SK-N-SH (cell line): ENCODE measurements around the gene ZNF473. TPM values are rescaled to one million over a fixed set of nuclear protein-coding genes. Genes with fewer than 3 reads are reported as not detected.

Experiments
- CTCF ChIA-PET: fragments of 300-600, 350-600 bp; formaldehyde crosslinking; extraction: SDS; loops from one replicate; lab custom pipeline; 2021; lab: Yijun Ruan, JAX
- POLR2A ChIA-PET: fragments of 350-600 bp; sonication (Branson Sonifier 250); formaldehyde crosslinking; extraction: SDS; loops from one replicate; lab custom pipeline; 2020; ENCODE audit warnings: antibody characterized with exemption, inconsistent platforms; lab: Yijun Ruan, JAX
- DNase-seq: peaks from one replicate; pipeline ENCODE4 v3.0.0; 2012
- H2AFZ ChIP-seq: fragments of 200-600 bp; sonication (generic); 2 replicates; pipeline ENCODE4 v1.8.1; 2016; ENCODE audit warnings: antibody characterized with exemption, mild to moderate bottlenecking, low read depth
- H3F3A ChIP-seq: fragments of 200-600 bp; sonication (generic); replicated peaks from 2 replicates; pipeline ENCODE3; 2016; ENCODE audit warnings: antibody characterized with exemption, mild to moderate bottlenecking; ENCODE audit not compliant: insufficient read depth
- H3K27ac ChIP-seq, 2 experiments: fragments of 200-500 bp in 1 of 2; fragments of 200-600 bp in 1 of 2; sonication (Bioruptor generic) in 1 of 2; sonication (generic), shearing (Covaris generic) in 1 of 2; 2 replicates each; pipeline versions ENCODE4 v1.5.1 to v1.6.1; 2014 to 2016; ENCODE audit warnings: low read depth in 2 of 2, inconsistent platforms in 1 of 2, low read length in 1 of 2, mild to moderate bottlenecking in 1 of 2, mixed read lengths in 1 of 2
- H3K27me3 ChIP-seq: fragments of 200-600 bp; sonication (generic), shearing (Covaris generic); 2 replicates; pipeline ENCODE4 v1.6.1; 2016; ENCODE audit warnings: mixed run types; ENCODE audit not compliant: insufficient read depth
- H3K36me3 ChIP-seq, 2 experiments: fragments of 200-500 bp in 1 of 2; fragments of 200-600 bp in 1 of 2; sonication (Bioruptor generic) in 1 of 2; sonication (generic) in 1 of 2; replicated peaks in 1 of 2; 2 replicates each; pipeline versions ENCODE3 to v1.5.1; 2014 to 2016; ENCODE audit warnings: low read length in 1 of 2, mild to moderate bottlenecking in 1 of 2; ENCODE audit not compliant: insufficient read depth in 2 of 2, control insufficient read depth in 1 of 2
- H3K4me1 ChIP-seq, 2 experiments: fragments of 200-500 bp in 1 of 2; fragments of 200-600 bp in 1 of 2; sonication (Bioruptor generic) in 1 of 2; sonication (generic), shearing (Covaris generic) in 1 of 2; 2 replicates each; pipeline versions ENCODE4 v1.5.1 to v1.6.1; 2014 to 2016; ENCODE audit warnings: low read depth in 1 of 2, low read length in 1 of 2, mixed run types in 1 of 2; ENCODE audit not compliant: insufficient read depth in 2 of 2, control insufficient read depth in 1 of 2
- H3K4me2 ChIP-seq: fragments of 200-600 bp; sonication (generic), shearing (Covaris generic); 2 replicates; pipeline ENCODE4 v1.6.1; 2017; ENCODE audit warnings: mixed run types
- H3K4me3 ChIP-seq, 2 experiments: fragments of 200-500 bp in 1 of 2; fragments of 200-600 bp in 1 of 2; sonication (Bioruptor generic) in 1 of 2; sonication (generic), shearing (Covaris generic) in 1 of 2; 2 replicates each; pipeline versions ENCODE4 v1.5.1 to v1.8.1; 2014 to 2016; ENCODE audit warnings: low read depth in 2 of 2, inconsistent platforms in 1 of 2, low read length in 1 of 2, mild to moderate bottlenecking in 1 of 2, mixed read lengths in 1 of 2, moderate library complexity in 1 of 2
- H3K79me2 ChIP-seq: fragments of 200-600 bp; sonication (generic); 2 replicates; pipeline ENCODE4 v1.8.1; 2017; ENCODE audit warnings: mild to moderate bottlenecking; ENCODE audit not compliant: insufficient read depth
- H3K9ac ChIP-seq: fragments of 200-600 bp; sonication (generic); 2 replicates; pipeline ENCODE4 v1.6.1; 2017; ENCODE audit warnings: mixed run types
- H3K9me2 ChIP-seq: fragments of 200-600 bp; sonication (generic); 2 replicates; pipeline ENCODE4 v1.6.1; 2017; ENCODE audit warnings: mixed run types
- H3K9me3 ChIP-seq: fragments of 200-600 bp; sonication (generic); 2 replicates; pipeline ENCODE4 v1.6.1; 2017; ENCODE audit warnings: mixed run types, mild to moderate bottlenecking, moderate library complexity
- H4K20me1 ChIP-seq: fragments of 200-600 bp; sonication (generic); 2 replicates; pipeline ENCODE4 v1.6.1; 2017; ENCODE audit warnings: mild to moderate bottlenecking, mixed run types; ENCODE audit not compliant: insufficient read depth
- CHD2 ChIP-seq: fragments of 150-350 bp; IDR thresholded peaks from 2 replicates; pipeline ENCODE4 v1.6.1; 2018; ENCODE audit warnings: low read length; ENCODE audit not compliant: partially characterized antibody
- EP300 ChIP-seq, 2 experiments: IDR thresholded peaks; 2 replicates each; pipeline versions ENCODE4 v1.4.0 to v1.6.1; 2012; ENCODE audit warnings: borderline replicate concordance in 1 of 2, low read depth in 1 of 2, low read length in 1 of 2
- NFIC ChIP-seq: IDR thresholded peaks from 2 replicates; pipeline ENCODE4 v1.4.0; 2012; ENCODE audit warnings: borderline replicate concordance
- NRF1 ChIP-seq: IDR thresholded peaks from 2 replicates; pipeline ENCODE4 v1.6.1; 2012; ENCODE audit warnings: low read depth, mild to moderate bottlenecking, low read length
- POLR2AphosphoS5 ChIP-seq: IDR thresholded peaks from 2 replicates; pipeline ENCODE4 v1.6.1; 2012; ENCODE audit warnings: low read depth, low read length
- RAD21 ChIP-seq: IDR thresholded peaks from 2 replicates; pipeline ENCODE4 v1.6.1; 2012; ENCODE audit warnings: mild to moderate bottlenecking, low read length
- RCOR1 ChIP-seq: fragments of 150-350 bp; IDR thresholded peaks from 2 replicates; pipeline ENCODE4 v1.6.1; 2017; ENCODE audit warnings: antibody characterized with exemption, low read length
- RFX5 ChIP-seq: IDR thresholded peaks from 2 replicates; pipeline ENCODE4 v1.6.1; 2012; ENCODE audit warnings: mild to moderate bottlenecking, improper control_type of control experiment, low read length
- RXRA ChIP-seq: IDR thresholded peaks from 2 replicates; pipeline ENCODE4 v1.4.0; 2012; ENCODE audit warnings: low read depth, mild to moderate bottlenecking, borderline replicate concordance
- SMC3 ChIP-seq: IDR thresholded peaks from 2 replicates; pipeline ENCODE4 v1.6.1; 2012; ENCODE audit warnings: low read depth, low read length, improper control_type of control experiment
- WGBS: methylation state at CpG from one replicate; pipeline ENCODE4 v1.1.6; 2017; ENCODE audit warnings: low lambda C conversion rate; 5-methylcytosine and 5-hydroxymethylcytosine counted together
- polyA plus RNA-seq, 3 experiments: library from polyadenylated mRNA; depleted of rRNA; stranded (reverse); fragments of >200 nt; gene quantifications; 2 replicates each; pipeline ENCODE4 v1.2.3, GENCODE V29; 2012
- TF ChIP-seq, protein P1 (sequence below): fragments of 150-350 bp; IDR thresholded peaks from 2 replicates; pipeline ENCODE4 v1.6.1; 2016; ENCODE audit warnings: mild to moderate bottlenecking, low read depth, low read length
- TF ChIP-seq, protein P2 (sequence below): IDR thresholded peaks from 2 replicates; pipeline ENCODE4 v1.4.0; 2012; ENCODE audit warnings: low read depth, borderline replicate concordance
- TF ChIP-seq, protein P3 (sequence below): fragments of 150-350 bp; IDR thresholded peaks from 2 replicates; pipeline ENCODE4 v1.6.1; 2017; ENCODE audit warnings: antibody characterized with exemption, low read length, low read depth, borderline replicate concordance
- TF ChIP-seq, protein P4 (sequence below): IDR thresholded peaks from 2 replicates; pipeline ENCODE4 v1.6.1; 2012; ENCODE audit warnings: mild to moderate bottlenecking, low read depth, low read length, moderate library complexity

Gene ZNF473
- polyA plus RNA-seq, 1 of the 3 experiments (the other 2 are of a cell fraction), result 5.4 TPM

DNA sequence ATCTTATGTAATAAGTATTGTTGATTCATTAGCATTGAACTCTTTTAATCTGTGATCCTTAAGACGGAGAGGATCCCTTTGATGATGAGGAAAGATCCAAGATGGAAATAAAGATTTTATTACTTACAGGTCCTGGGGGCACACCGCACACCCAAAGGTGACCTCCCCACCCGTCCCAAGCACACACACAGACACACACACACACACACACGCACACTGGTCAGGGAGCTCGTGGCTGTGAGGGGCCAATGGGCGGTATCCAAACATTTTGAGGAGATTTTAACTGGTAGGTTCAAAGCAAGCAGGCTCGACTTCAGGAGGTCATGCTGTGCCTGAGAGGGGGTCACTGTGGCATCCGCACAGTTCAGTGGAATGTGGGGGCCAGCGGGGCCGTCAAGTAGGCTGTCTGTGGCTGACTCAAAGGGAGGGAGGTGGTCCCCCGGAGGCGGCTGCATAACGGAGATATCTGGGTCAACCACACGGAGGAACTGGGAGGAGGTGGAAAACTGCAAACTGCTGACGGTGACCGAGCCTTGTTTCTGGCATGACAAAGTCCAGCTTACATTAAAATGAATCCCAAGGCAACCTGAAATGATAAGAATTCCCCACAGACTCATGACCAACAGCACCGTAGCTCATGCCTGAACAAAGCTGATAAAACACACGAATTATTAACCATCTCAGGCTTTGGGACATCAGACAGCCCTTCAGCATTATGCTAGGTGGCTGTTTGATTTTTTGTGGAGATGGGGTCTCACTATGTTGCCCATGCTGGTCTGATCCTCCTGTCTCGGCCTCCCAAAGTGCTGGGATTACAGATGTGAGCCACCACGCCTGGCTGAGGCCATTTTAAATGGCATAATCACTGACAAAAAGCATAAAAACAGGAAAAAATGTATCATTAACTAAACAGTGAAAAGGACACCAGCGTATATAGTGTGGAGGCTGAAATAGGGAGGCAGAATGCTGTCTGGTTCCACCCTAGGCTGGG is 43.9 kb upstream of the ZNF473 start:
- H3K4me1 ChIP-seq, result no peaks in the 10 kb centered on the region
- peaks cover 0 to 5% of the 10 kb centered on the region in 2 experiments for H3K36me3 ChIP-seq
- no peaks in the 10 kb centered on the region for H3K79me2 ChIP-seq
- no peak overlapping the region for H3K4me3 ChIP-seq
- no peak for DNase-seq
- H3K9me3 ChIP-seq, result no peaks in the 10 kb centered on the region
- H3K27ac ChIP-seq, result no peak overlapping the region
- no peaks in the 10 kb centered on the region for H3F3A ChIP-seq
- no peak overlapping the region for H2AFZ ChIP-seq
- no peak overlapping the region for H3K9ac ChIP-seq
- POLR2A ChIA-PET, result no interaction called here
- CTCF ChIA-PET, result interaction anchor here (0.9 to 9.6 kb wide), 7 partner anchors 10 to 43 kb away, joined by 3 to 94 read pairs (median 13); no protein-coding TSS in a partner anchor
- no peak overlapping the region for H3K4me2 ChIP-seq
- no peaks in the 10 kb centered on the region for H3K27me3 ChIP-seq
- no peaks in the 10 kb centered on the region for H3K9me2 ChIP-seq
- peaks cover 25% of the 10 kb centered on the region for H4K20me1 ChIP-seq
- WGBS, result 86% methylated on average over 21 of the region's 21 CpGs
- TF ChIP-seq NRF1 (no peak), NFIC (no peak), EP300 (IDR thresholded peaks at IDR 0.05; ENCODE audit: borderline replicate concordance in 1 of 2, low read depth in 1 of 2, low read length in 1 of 2) (no peak)
- TF ChIP-seq, protein P1, sequence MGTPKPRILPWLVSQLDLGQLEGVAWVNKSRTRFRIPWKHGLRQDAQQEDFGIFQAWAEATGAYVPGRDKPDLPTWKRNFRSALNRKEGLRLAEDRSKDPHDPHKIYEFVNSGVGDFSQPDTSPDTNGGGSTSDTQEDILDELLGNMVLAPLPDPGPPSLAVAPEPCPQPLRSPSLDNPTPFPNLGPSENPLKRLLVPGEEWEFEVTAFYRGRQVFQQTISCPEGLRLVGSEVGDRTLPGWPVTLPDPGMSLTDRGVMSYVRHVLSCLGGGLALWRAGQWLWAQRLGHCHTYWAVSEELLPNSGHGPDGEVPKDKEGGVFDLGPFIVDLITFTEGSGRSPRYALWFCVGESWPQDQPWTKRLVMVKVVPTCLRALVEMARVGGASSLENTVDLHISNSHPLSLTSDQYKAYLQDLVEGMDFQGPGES, result no peak

DNA sequence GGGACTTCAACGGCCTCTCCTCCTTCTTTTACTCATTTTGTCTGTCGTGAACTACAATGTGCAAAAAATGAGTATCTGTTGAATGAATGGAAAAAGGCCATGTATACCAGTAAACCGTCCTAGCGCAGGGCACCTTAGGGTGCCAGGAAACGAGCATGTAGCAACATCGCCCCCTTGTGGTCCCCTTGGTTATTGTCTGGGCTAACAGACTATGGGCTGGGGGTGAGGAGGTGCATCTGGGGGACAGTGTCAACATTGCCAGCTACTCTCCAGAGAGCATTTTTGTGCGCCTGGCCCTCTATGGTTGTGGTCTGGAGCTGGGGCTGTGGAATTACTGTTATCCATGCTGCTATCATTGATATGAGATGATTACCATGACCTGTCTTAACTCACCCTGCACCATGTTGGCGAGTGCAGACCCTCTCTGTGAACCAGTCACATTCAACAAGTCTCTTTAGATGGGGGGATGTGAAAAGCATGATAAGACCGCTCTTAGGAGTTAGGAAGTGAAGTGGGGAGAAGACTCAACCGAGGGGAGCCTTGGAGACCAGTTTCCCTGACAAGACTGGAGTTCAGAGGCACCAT is 42.1 kb upstream of the ZNF473 start:
- Histone ChIP-seq H3K9me2 (no peaks in the 10 kb centered on the region), H3K4me3 (no peak overlapping the region; a peak in 1 of 4 replicates), H3K36me3 (peaks cover 0 to 5% of the 10 kb centered on the region in 2 experiments), H3K27me3 (no peaks in the 10 kb centered on the region), H3K9me3 (no peaks in the 10 kb centered on the region), H3K4me2 (no peak overlapping the region), H3K27ac (no peak overlapping the region), H3K4me1 (no peaks in the 10 kb centered on the region), H3F3A (no peaks in the 10 kb centered on the region), H3K79me2 (no peaks in the 10 kb centered on the region), H2AFZ (no peak overlapping the region), H4K20me1 (peaks cover 39% of the 10 kb centered on the region), H3K9ac (no peak overlapping the region)
- WGBS, result 24% methylated on average over 9 of the region's 10 CpGs
- ChIA-PET CTCF (interaction anchor here (0.6 to 9.6 kb wide), 17 partner anchors 9 to 153 kb away, joined by 3 to 94 read pairs (median 4); no protein-coding TSS in a partner anchor), POLR2A (no interaction called here)
- peak; percentile 79 for DNase-seq
- TF ChIP-seq CHD2, result no peak
- TF ChIP-seq, protein P2, sequence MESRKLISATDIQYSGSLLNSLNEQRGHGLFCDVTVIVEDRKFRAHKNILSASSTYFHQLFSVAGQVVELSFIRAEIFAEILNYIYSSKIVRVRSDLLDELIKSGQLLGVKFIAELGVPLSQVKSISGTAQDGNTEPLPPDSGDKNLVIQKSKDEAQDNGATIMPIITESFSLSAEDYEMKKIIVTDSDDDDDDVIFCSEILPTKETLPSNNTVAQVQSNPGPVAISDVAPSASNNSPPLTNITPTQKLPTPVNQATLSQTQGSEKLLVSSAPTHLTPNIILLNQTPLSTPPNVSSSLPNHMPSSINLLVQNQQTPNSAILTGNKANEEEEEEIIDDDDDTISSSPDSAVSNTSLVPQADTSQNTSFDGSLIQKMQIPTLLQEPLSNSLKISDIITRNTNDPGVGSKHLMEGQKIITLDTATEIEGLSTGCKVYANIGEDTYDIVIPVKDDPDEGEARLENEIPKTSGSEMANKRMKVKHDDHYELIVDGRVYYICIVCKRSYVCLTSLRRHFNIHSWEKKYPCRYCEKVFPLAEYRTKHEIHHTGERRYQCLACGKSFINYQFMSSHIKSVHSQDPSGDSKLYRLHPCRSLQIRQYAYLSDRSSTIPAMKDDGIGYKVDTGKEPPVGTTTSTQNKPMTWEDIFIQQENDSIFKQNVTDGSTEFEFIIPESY, result no peak
- no peak for TF ChIP-seq RCOR1
- TF ChIP-seq, protein P3, sequence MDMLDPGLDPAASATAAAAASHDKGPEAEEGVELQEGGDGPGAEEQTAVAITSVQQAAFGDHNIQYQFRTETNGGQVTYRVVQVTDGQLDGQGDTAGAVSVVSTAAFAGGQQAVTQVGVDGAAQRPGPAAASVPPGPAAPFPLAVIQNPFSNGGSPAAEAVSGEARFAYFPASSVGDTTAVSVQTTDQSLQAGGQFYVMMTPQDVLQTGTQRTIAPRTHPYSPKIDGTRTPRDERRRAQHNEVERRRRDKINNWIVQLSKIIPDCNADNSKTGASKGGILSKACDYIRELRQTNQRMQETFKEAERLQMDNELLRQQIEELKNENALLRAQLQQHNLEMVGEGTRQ, result no peak
- TF ChIP-seq, protein P4, sequence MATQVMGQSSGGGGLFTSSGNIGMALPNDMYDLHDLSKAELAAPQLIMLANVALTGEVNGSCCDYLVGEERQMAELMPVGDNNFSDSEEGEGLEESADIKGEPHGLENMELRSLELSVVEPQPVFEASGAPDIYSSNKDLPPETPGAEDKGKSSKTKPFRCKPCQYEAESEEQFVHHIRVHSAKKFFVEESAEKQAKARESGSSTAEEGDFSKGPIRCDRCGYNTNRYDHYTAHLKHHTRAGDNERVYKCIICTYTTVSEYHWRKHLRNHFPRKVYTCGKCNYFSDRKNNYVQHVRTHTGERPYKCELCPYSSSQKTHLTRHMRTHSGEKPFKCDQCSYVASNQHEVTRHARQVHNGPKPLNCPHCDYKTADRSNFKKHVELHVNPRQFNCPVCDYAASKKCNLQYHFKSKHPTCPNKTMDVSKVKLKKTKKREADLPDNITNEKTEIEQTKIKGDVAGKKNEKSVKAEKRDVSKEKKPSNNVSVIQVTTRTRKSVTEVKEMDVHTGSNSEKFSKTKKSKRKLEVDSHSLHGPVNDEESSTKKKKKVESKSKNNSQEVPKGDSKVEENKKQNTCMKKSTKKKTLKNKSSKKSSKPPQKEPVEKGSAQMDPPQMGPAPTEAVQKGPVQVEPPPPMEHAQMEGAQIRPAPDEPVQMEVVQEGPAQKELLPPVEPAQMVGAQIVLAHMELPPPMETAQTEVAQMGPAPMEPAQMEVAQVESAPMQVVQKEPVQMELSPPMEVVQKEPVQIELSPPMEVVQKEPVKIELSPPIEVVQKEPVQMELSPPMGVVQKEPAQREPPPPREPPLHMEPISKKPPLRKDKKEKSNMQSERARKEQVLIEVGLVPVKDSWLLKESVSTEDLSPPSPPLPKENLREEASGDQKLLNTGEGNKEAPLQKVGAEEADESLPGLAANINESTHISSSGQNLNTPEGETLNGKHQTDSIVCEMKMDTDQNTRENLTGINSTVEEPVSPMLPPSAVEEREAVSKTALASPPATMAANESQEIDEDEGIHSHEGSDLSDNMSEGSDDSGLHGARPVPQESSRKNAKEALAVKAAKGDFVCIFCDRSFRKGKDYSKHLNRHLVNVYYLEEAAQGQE, result no peak
- TF ChIP-seq NFIC, result no peak
- TF ChIP-seq, protein P1, result no peak
- TF ChIP-seq RFX5, result no peak
- TF ChIP-seq POLR2AphosphoS5, result no peak
- peak; percentile 79 for TF ChIP-seq RAD21
- no peak for TF ChIP-seq RXRA
- TF ChIP-seq SMC3, result peak; percentile 50; the same call in 1 of the 2 replicates
